Breast epithelium (tissue), 3 donors: ENCODE data around the gene GNAO1.

Source experiments
- CTCF ChIP-seq, 3 donors: fragments of 450-650 bp; IDR thresholded peaks; one replicate each; pipeline ENCODE4 v1.5.1; 2016 to 2017; ENCODE audit warnings: antibody characterized with exemption in 3 of 3, mild to moderate bottlenecking in 3 of 3, moderate library complexity in 3 of 3
- POLR2A ChIP-seq: fragments of 450-650 bp; IDR thresholded peaks from one replicate; pipeline ENCODE4 v1.6.1; 2016; ENCODE audit warnings: antibody characterized with exemption, mild to moderate bottlenecking, moderate library complexity
- POLR2AphosphoS5 ChIP-seq, 3 donors: sonication (generic); formaldehyde crosslinking; IDR thresholded peaks; one replicate each; pipeline ENCODE4 v1.6.1; 2017; ENCODE audit warnings: antibody characterized with exemption in 3 of 3

DNA sequence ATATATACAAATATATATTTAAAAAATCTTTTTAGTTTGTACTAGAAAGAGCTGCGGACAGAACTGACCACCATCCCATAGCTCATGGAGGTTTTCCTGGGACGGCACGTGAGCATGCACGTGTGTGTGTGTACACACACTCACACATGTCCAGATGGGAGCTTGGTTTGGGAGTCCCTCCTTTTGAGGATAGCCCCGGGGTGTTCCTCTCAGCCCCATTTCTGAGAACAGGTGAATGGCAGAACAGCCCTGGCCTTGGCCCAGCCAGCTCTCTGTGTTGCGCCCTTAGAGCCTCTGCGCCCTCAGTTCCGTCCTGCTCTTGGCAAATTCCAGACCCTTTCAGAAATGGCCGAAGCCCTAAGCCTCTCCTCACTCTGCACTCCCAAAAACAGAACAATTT lies 163.9 kb downstream of the GNAO1 start:
- TF ChIP-seq CTCF (IDR thresholded peaks at IDR 0.05) (no peak), POLR2A (no peak), POLR2AphosphoS5 (IDR thresholded peaks at IDR 0.05) (no peak)
